ENCODE results near the gene KCTD11. TPM values are rescaled to one million over a fixed set of nuclear protein-coding genes. Genes with fewer than 3 reads are reported as not detected.

Gene KCTD11
- total and polyA plus RNA-seq, 2 of the 13 experiments (the other 11 are each of a cell fraction or from before 2014, with no cell fraction given) = 1.6 to 2.6 TPM

DNA sequence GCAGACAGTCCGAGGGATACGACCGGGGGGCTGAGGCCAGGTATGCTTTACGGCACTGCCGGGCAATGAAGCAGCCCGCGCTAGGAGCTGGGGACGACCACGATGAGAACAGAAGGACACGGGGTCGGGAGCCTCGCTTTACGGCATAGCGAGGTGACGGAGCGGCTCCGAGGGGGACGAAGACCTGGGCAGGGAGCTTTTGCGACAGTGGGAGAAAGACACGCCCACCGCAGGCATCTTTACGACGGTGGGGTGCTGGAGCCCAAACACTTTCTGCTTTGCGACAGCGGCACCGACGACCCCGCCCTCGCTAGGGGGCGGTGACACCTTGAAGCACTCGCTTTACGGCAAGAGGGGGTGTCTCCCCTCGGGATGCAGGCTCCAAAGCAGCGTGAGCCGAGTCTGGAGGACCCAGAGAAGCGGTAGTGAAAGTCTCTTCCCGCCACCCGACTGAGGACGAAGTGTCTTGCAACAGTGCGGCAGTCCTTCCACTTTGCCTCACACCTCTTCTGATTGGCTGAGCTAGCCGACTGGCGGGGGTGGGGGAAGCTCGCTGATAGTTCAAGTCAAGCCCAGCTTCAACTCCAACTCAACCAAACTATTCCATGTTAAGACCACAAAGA is 22.5 kb upstream of the KCTD11 start (continued):
- TF ChIP-seq, protein P1, sequence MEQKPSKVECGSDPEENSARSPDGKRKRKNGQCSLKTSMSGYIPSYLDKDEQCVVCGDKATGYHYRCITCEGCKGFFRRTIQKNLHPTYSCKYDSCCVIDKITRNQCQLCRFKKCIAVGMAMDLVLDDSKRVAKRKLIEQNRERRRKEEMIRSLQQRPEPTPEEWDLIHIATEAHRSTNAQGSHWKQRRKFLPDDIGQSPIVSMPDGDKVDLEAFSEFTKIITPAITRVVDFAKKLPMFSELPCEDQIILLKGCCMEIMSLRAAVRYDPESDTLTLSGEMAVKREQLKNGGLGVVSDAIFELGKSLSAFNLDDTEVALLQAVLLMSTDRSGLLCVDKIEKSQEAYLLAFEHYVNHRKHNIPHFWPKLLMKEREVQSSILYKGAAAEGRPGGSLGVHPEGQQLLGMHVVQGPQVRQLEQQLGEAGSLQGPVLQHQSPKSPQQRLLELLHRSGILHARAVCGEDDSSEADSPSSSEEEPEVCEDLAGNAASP (CRISPR knock-in tag; IDR thresholded peaks at IDR 0.05; ENCODE audit: borderline replicate concordance) = no peak
- TF ChIP-seq CREM (IDR thresholded peaks at IDR 0.05) = peak; percentile 80
- TF ChIP-seq CREM (CRISPR knock-in tag; IDR thresholded peaks at IDR 0.05) = no peak
- TF ChIP-seq RFX3 (CRISPR knock-in tag; IDR thresholded peaks at IDR 0.05) = peak; percentile 76
- TF ChIP-seq MIER2 (CRISPR knock-in tag; IDR thresholded peaks at IDR 0.05) = no peak
- TF ChIP-seq, protein P2, sequence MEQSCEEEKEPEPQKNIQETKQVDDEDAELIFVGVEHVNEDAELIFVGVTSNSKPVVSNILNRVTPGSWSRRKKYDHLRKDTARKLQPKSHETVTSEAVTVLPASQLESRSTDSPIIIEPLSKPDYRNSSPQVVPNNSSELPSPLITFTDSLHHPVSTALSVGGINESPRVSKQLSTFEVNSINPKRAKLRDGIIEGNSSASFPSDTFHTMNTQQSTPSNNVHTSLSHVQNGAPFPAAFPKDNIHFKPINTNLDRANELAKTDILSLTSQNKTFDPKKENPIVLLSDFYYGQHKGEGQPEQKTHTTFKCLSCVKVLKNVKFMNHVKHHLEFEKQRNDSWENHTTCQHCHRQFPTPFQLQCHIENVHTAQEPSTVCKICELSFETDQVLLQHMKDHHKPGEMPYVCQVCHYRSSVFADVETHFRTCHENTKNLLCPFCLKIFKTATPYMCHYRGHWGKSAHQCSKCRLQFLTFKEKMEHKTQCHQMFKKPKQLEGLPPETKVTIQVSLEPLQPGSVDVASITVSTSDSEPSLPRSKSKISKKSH (CRISPR knock-in tag; IDR thresholded peaks at IDR 0.05; ENCODE audit: borderline replicate concordance) = no peak; the same call in 1 of the 2 replicates
- TF ChIP-seq NR2C2 (CRISPR knock-in tag; IDR thresholded peaks at IDR 0.05; ENCODE audit: borderline replicate concordance) = peak; percentile 95
- TF ChIP-seq, protein P3, sequence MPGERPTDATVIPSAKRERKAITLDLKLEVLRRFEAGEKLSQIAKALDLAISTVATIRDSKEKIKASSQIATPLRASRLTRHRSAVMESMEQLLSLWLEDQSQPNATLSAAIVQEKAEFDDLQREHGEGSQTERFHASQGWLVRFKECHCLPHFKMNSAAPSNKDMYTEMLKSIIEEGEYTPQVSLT (CRISPR knock-in tag; IDR thresholded peaks at IDR 0.05; ENCODE audit: borderline replicate concordance, low read depth) = no peak
- 0 out of 2 replicates have a peak, but pooled peaks have one; percentile 26 for TF ChIP-seq ZNF275 (CRISPR knock-in tag; IDR thresholded peaks at IDR 0.05; ENCODE audit: borderline replicate concordance)
- TF ChIP-seq NFYC (CRISPR knock-in tag; IDR thresholded peaks at IDR 0.05) = peak; percentile 53; the same call in 1 of the 2 replicates
- no peak for TF ChIP-seq CSRNP2 (CRISPR knock-in tag; conservative IDR thresholded peaks at IDR 0.05; ENCODE audit: low read depth)
- TF ChIP-seq RNF2 (conservative IDR thresholded peaks at IDR 0.05; ENCODE audit: low read depth) = no peak
- no peak for TF ChIP-seq JDP2 (CRISPR knock-in tag; IDR thresholded peaks at IDR 0.05; ENCODE audit: borderline replicate concordance)
- TF ChIP-seq GABPA (IDR thresholded peaks at IDR 0.05; ENCODE audit: low read depth, low read length) = peak; percentile 16; the same call in 1 of the 2 replicates
- peak; percentile 80 for TF ChIP-seq GABPA (CRISPR knock-in tag; IDR thresholded peaks at IDR 0.05; ENCODE audit: low read depth)
- TF ChIP-seq ZNF256 (CRISPR knock-in tag; conservative IDR thresholded peaks at IDR 0.05) = no peak
- TF ChIP-seq, protein P4, sequence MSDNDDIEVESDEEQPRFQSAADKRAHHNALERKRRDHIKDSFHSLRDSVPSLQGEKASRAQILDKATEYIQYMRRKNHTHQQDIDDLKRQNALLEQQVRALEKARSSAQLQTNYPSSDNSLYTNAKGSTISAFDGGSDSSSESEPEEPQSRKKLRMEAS (IDR thresholded peaks at IDR 0.05) = peak; percentile 52; the same call in 1 of the 2 replicates
- TF ChIP-seq ZEB1 (IDR thresholded peaks at IDR 0.05; ENCODE audit: insufficient replicate concordance, low read depth) = no peak
- peak; percentile 44; the same call in 1 of the 2 replicates for TF ChIP-seq KMT2B (CRISPR knock-in tag; IDR thresholded peaks at IDR 0.05)
- TF ChIP-seq ARNT (IDR thresholded peaks at IDR 0.05) = no peak
- TF ChIP-seq, protein P5, sequence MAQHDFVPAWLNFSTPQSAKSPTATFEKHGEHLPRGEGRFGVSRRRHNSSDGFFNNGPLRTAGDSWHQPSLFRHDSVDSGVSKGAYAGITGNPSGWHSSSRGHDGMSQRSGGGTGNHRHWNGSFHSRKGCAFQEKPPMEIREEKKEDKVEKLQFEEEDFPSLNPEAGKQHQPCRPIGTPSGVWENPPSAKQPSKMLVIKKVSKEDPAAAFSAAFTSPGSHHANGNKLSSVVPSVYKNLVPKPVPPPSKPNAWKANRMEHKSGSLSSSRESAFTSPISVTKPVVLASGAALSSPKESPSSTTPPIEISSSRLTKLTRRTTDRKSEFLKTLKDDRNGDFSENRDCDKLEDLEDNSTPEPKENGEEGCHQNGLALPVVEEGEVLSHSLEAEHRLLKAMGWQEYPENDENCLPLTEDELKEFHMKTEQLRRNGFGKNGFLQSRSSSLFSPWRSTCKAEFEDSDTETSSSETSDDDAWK (CRISPR knock-in tag; IDR thresholded peaks at IDR 0.05) = no peak
